SK-N-MC (cell line): ENCODE results near the gene CCDC73.

Experiments used
- DNase-seq: peaks from one replicate; pipeline ENCODE4 v3.0.0-alpha.2; 2011; ENCODE audit warnings: low read depth, low spot score
- H3K27ac ChIP-seq: fragments of 200-600 bp; sonication (generic); 2 replicates; pipeline ENCODE4 v1.5.1; 2016; ENCODE audit warnings: mixed run types
- H3K36me3 ChIP-seq: fragments of 200-600 bp; sonication (generic); 2 replicates; pipeline ENCODE4 v1.6.1; 2017; ENCODE audit warnings: antibody characterized with exemption, low read length, mixed read lengths; ENCODE audit not compliant: insufficient read depth
- H3K4me3 ChIP-seq: fragments of 200-600 bp; sonication (generic); 2 replicates; pipeline ENCODE4 v1.5.1; 2016
- H3K9ac ChIP-seq: fragments of 200-600 bp; sonication (generic); 2 replicates; pipeline ENCODE4 v1.8.0; 2017; ENCODE audit warnings: mixed run types, mixed read lengths; ENCODE audit not compliant: insufficient read length
- H3K9me3 ChIP-seq: fragments of 200-600 bp; sonication (generic); 2 replicates; pipeline ENCODE4 v1.6.1; 2017; ENCODE audit warnings: low read depth, mild to moderate bottlenecking, antibody characterized with exemption, low read length, moderate library complexity, mixed read lengths
- EZH2 ChIP-seq: fragments of 200-600 bp; sonication (generic); IDR thresholded peaks from one replicate; pipeline ENCODE4 v1.6.1; 2017; ENCODE audit warnings: antibody characterized with exemption
- FOXP2 ChIP-seq: optimal IDR thresholded peaks from 2 replicates; pipeline ENCODE3; 2011; ENCODE audit warnings: mild to moderate bottlenecking, moderate library complexity; ENCODE audit not compliant: insufficient read depth; ENCODE audit errors: extremely low read length, control extremely low read depth
- POLR2AphosphoS5 ChIP-seq: IDR thresholded peaks from 2 replicates; pipeline ENCODE4 v1.6.1; 2012; ENCODE audit warnings: mild to moderate bottlenecking, low read depth, low read length, borderline replicate concordance

Gene CCDC73

GRCh38 chr11:32563600-32563959 lies 230.9 kb downstream of the CCDC73 start:
- Histone ChIP-seq H3K9ac (no peak overlapping the region), H3K36me3 (no peaks in the 10 kb centered on the region), H3K27ac (no peak overlapping the region), H3K4me3 (no peak overlapping the region), H3K9me3 (no peaks in the 10 kb centered on the region)
- TF ChIP-seq POLR2AphosphoS5 (no peak), FOXP2 (no peak), EZH2 (no peak)
- no peak for DNase-seq

GRCh38 chr11:32562839-32563599 lies 231.4 kb downstream of the CCDC73 start:
- Histone ChIP-seq H3K4me3 (no peak overlapping the region), H3K27ac (no peak overlapping the region), H3K9ac (no peak overlapping the region), H3K9me3 (no peaks in the 10 kb centered on the region), H3K36me3 (no peaks in the 10 kb centered on the region)
- no peak for DNase-seq
- TF ChIP-seq POLR2AphosphoS5 (no peak), EZH2 (no peak), FOXP2 (no peak)

- Histone ChIP-seq H3K9ac (no peak overlapping the region), H3K9me3 (no peaks in the 10 kb centered on the region), H3K27ac (no peak overlapping the region), H3K4me3 (no peak overlapping the region), H3K36me3 (no peaks in the 10 kb centered on the region)
- TF ChIP-seq FOXP2 = no peak
- no peak for DNase-seq
Observed at GRCh38 chr11:32561835-32562234, 232.6 kb downstream of the CCDC73 start.

- H3K9me3 ChIP-seq = no peaks in the 10 kb centered on the region
- no peak overlapping the region for H3K4me3 ChIP-seq
- TF ChIP-seq FOXP2 (no peak), EZH2 (no peak), POLR2AphosphoS5 (no peak)
- no peak for DNase-seq
- H3K36me3 ChIP-seq = no peaks in the 10 kb centered on the region
- H3K27ac ChIP-seq = no peak overlapping the region
- H3K9ac ChIP-seq = no peak overlapping the region
Observed at GRCh38 chr11:32555895-32556294, 238.6 kb downstream of the CCDC73 start.

- no peaks in the 10 kb centered on the region for H3K36me3 ChIP-seq
- H3K4me3 ChIP-seq = no peak overlapping the region
- DNase-seq = no peak
- TF ChIP-seq POLR2AphosphoS5 (no peak), FOXP2 (no peak), EZH2 (no peak)
- no peak overlapping the region for H3K9ac ChIP-seq
- H3K27ac ChIP-seq = no peak overlapping the region
- H3K9me3 ChIP-seq = no peaks in the 10 kb centered on the region
Observed at GRCh38 chr11:32555091-32555490, 239.4 kb downstream of the CCDC73 start.
